GM12892 (cell line): Measurements from ENCODE around the gene DRICH1.

Experiments
- POLR2A ChIP-seq: IDR thresholded peaks from 2 replicates; pipeline ENCODE4 v1.6.1; 2011; ENCODE audit warnings: low read depth, low read length, control low read depth
- POLR2AphosphoS5 ChIP-seq: IDR thresholded peaks from 2 replicates; pipeline ENCODE4 v1.6.1; 2011; ENCODE audit warnings: low read depth, low read length, control low read depth
- TAF1 ChIP-seq: IDR thresholded peaks from 2 replicates; pipeline ENCODE4 v1.6.1; 2011; ENCODE audit warnings: low read depth, mild to moderate bottlenecking, control low read depth, low read length, borderline replicate concordance

- TF ChIP-seq POLR2A: no peak
- no peak for TF ChIP-seq POLR2AphosphoS5
- no peak for TF ChIP-seq TAF1
Observed at GRCh38 chr22:23565305-23565914, 66.7 kb downstream of the DRICH1 start.
